HEK293 (cell line): ENCODE data around the gene ACTG1.

ENCODE experiments used
- GLI4 ChIP-seq: fragments of 450-650 bp; formaldehyde crosslinking; IDR thresholded peaks from 2 replicates; pipeline ENCODE4 v1.5.1; 2016; ENCODE audit warnings: missing biosample characterization, missing genetic modification characterization
- GLIS2 ChIP-seq: fragments of 450-650 bp; formaldehyde crosslinking; IDR thresholded peaks from 2 replicates; pipeline ENCODE4 v1.5.1; 2016; ENCODE audit warnings: missing biosample characterization, missing genetic modification characterization
- KLF7 ChIP-seq: fragments of 450-650 bp; formaldehyde crosslinking; IDR thresholded peaks from 2 replicates; pipeline ENCODE4 v1.5.1; 2016; ENCODE audit warnings: missing biosample characterization, missing genetic modification characterization, borderline replicate concordance
- MZF1 ChIP-seq: fragments of 450-650 bp; formaldehyde crosslinking; IDR thresholded peaks from 2 replicates; pipeline ENCODE4 v1.5.1; 2017; ENCODE audit warnings: missing biosample characterization, missing genetic modification characterization, borderline replicate concordance
- OVOL3 ChIP-seq: fragments of 450-650 bp; formaldehyde crosslinking; IDR thresholded peaks from 2 replicates; pipeline ENCODE4 v1.5.1; 2016; ENCODE audit warnings: missing biosample characterization, missing genetic modification characterization
- REPIN1 ChIP-seq: fragments of 450-650 bp; formaldehyde crosslinking; IDR thresholded peaks from 2 replicates; pipeline ENCODE4 v1.5.1; 2017; ENCODE audit warnings: missing biosample characterization, missing genetic modification characterization, low read depth
- ZBTB1 ChIP-seq: fragments of 450-650 bp; formaldehyde crosslinking; IDR thresholded peaks from 2 replicates; pipeline ENCODE4 v1.5.1; 2016; ENCODE audit warnings: missing biosample characterization, missing genetic modification characterization
- ZBTB20 ChIP-seq: fragments of 450-650 bp; formaldehyde crosslinking; IDR thresholded peaks from 2 replicates; pipeline ENCODE4 v1.5.1; 2016; ENCODE audit warnings: missing biosample characterization, missing genetic modification characterization
- ZBTB26 ChIP-seq: fragments of 450-650 bp; formaldehyde crosslinking; optimal IDR thresholded peaks from 2 replicates; pipeline ENCODE3; 2016; ENCODE audit warnings: missing biosample characterization, mild to moderate bottlenecking, missing genetic modification characterization
- ZFP3 ChIP-seq: fragments of 450-650 bp; formaldehyde crosslinking; IDR thresholded peaks from 2 replicates; pipeline ENCODE4 v1.5.1; 2016; ENCODE audit warnings: low read depth, missing biosample characterization, missing genetic modification characterization
- ZNF133 ChIP-seq: fragments of 450-650 bp; formaldehyde crosslinking; IDR thresholded peaks from 2 replicates; pipeline ENCODE4 v1.5.1; 2016; ENCODE audit warnings: missing biosample characterization, missing genetic modification characterization
- ZNF175 ChIP-seq: fragments of 450-650 bp; formaldehyde crosslinking; IDR thresholded peaks from 2 replicates; pipeline ENCODE4 v1.5.1; 2016; ENCODE audit warnings: missing biosample characterization, missing genetic modification characterization
- ZNF239 ChIP-seq: fragments of 450-650 bp; formaldehyde crosslinking; IDR thresholded peaks from 2 replicates; pipeline ENCODE4 v1.5.1; 2016; ENCODE audit warnings: missing biosample characterization, missing genetic modification characterization
- ZNF324 ChIP-seq: fragments of 450-650 bp; formaldehyde crosslinking; IDR thresholded peaks from 2 replicates; pipeline ENCODE4 v1.5.1; 2016; ENCODE audit warnings: missing biosample characterization, missing genetic modification characterization
- ZNF341 ChIP-seq: fragments of 450-650 bp; formaldehyde crosslinking; IDR thresholded peaks from 2 replicates; pipeline ENCODE4; 2016; ENCODE audit warnings: low read depth, missing biosample characterization, missing genetic modification characterization
- ZNF366 ChIP-seq: fragments of 450-650 bp; formaldehyde crosslinking; conservative IDR thresholded peaks from 2 replicates; pipeline ENCODE4 v1.5.1; 2016; ENCODE audit warnings: missing biosample characterization, missing genetic modification characterization
- ZNF394 ChIP-seq: fragments of 450-650 bp; formaldehyde crosslinking; IDR thresholded peaks from 2 replicates; pipeline ENCODE4 v1.5.1; 2016; ENCODE audit warnings: missing biosample characterization, missing genetic modification characterization, mild to moderate bottlenecking, moderate library complexity, borderline replicate concordance
- ZNF521 ChIP-seq: fragments of 450-650 bp; formaldehyde crosslinking; IDR thresholded peaks from 2 replicates; pipeline ENCODE4 v1.5.1; 2017; ENCODE audit warnings: missing biosample characterization, mild to moderate bottlenecking, missing genetic modification characterization
- ZNF549 ChIP-seq: fragments of 450-650 bp; IDR thresholded peaks from 2 replicates; pipeline ENCODE4 v1.5.1; 2018; ENCODE audit warnings: missing biosample characterization, missing genetic modification characterization, mild to moderate bottlenecking, inconsistent platforms, moderate library complexity
- ZNF560 ChIP-seq: fragments of 450-650 bp; formaldehyde crosslinking; IDR thresholded peaks from 2 replicates; pipeline ENCODE4 v1.5.1; 2017; ENCODE audit warnings: missing biosample characterization, missing genetic modification characterization, borderline replicate concordance
- ZNF623 ChIP-seq: fragments of 450-650 bp; formaldehyde crosslinking; IDR thresholded peaks from 2 replicates; pipeline ENCODE4 v1.5.1; 2016; ENCODE audit warnings: missing biosample characterization, missing genetic modification characterization
- ZNF660 ChIP-seq: fragments of 450-650 bp; IDR thresholded peaks from 2 replicates; pipeline ENCODE4 v1.5.1; 2018; ENCODE audit warnings: missing biosample characterization, mild to moderate bottlenecking, missing genetic modification characterization
- ZNF704 ChIP-seq: fragments of 450-650 bp; formaldehyde crosslinking; IDR thresholded peaks from 2 replicates; pipeline ENCODE4 v1.5.1; 2016; ENCODE audit warnings: missing biosample characterization, missing genetic modification characterization
- TF ChIP-seq, protein P1 (sequence below): fragments of 450-650 bp; formaldehyde crosslinking; IDR thresholded peaks from 2 replicates; pipeline ENCODE4 v1.5.0; 2017; ENCODE audit warnings: missing biosample characterization, missing genetic modification characterization, borderline replicate concordance
- TF ChIP-seq, protein P2 (sequence below): fragments of 450-650 bp; formaldehyde crosslinking; IDR thresholded peaks from 2 replicates; pipeline ENCODE4 v1.5.1; 2016; ENCODE audit warnings: missing biosample characterization, missing genetic modification characterization
- TF ChIP-seq, protein P3 (sequence below): fragments of 450-650 bp; IDR thresholded peaks from 2 replicates; pipeline ENCODE4 v1.5.1; 2018; ENCODE audit warnings: missing biosample characterization, mild to moderate bottlenecking, missing genetic modification characterization
- TF ChIP-seq, protein P4 (sequence below): fragments of 450-650 bp; formaldehyde crosslinking; IDR thresholded peaks from 2 replicates; pipeline ENCODE4 v1.5.1; 2016; ENCODE audit warnings: missing biosample characterization, missing genetic modification characterization
- TF ChIP-seq, protein P5 (sequence below): fragments of 450-650 bp; formaldehyde crosslinking; IDR thresholded peaks from 2 replicates; pipeline ENCODE4 v1.5.1; 2016; ENCODE audit warnings: missing biosample characterization, missing genetic modification characterization

ACTG1 gene

GRCh38 chr17:81511804-81512561 is 616 bp downstream of the ACTG1 start (continued):
- TF ChIP-seq ZNF704 (no peak), ZNF521 (tag by site-specific recombination) (no peak), ZNF239 (tag by site-specific recombination) (no peak), ZNF175 (tag by site-specific recombination) (no peak), ZFP3 (tag by site-specific recombination) (peak; percentile 80), GLI4 (tag by site-specific recombination) (no peak; the same call in 1 of the 2 replicates), REPIN1 (tag by site-specific recombination) (no peak), ZNF660 (tag by site-specific recombination) (no peak), MZF1 (tag by site-specific recombination) (no peak), ZNF560 (tag by site-specific recombination) (no peak), ZBTB1 (tag by site-specific recombination) (no peak), ZNF341 (tag by site-specific recombination) (no peak; the same call in 1 of the 2 replicates), ZNF366 (no peak), ZNF549 (tag by site-specific recombination) (no peak), OVOL3 (no peak), ZNF623 (tag by site-specific recombination) (peak; percentile 4; the same call in 1 of the 2 replicates), ZNF133 (tag by site-specific recombination) (no peak), GLIS2 (tag by site-specific recombination) (peak; percentile 74), ZBTB26 (tag by site-specific recombination) (peak; percentile 33), ZBTB20 (tag by site-specific recombination) (0 out of 2 replicates have a peak, but pooled peaks have one; percentile 14), KLF7 (tag by site-specific recombination) (no peak), ZNF324 (no peak), ZNF394 (tag by site-specific recombination) (no peak)
- TF ChIP-seq, protein P1, sequence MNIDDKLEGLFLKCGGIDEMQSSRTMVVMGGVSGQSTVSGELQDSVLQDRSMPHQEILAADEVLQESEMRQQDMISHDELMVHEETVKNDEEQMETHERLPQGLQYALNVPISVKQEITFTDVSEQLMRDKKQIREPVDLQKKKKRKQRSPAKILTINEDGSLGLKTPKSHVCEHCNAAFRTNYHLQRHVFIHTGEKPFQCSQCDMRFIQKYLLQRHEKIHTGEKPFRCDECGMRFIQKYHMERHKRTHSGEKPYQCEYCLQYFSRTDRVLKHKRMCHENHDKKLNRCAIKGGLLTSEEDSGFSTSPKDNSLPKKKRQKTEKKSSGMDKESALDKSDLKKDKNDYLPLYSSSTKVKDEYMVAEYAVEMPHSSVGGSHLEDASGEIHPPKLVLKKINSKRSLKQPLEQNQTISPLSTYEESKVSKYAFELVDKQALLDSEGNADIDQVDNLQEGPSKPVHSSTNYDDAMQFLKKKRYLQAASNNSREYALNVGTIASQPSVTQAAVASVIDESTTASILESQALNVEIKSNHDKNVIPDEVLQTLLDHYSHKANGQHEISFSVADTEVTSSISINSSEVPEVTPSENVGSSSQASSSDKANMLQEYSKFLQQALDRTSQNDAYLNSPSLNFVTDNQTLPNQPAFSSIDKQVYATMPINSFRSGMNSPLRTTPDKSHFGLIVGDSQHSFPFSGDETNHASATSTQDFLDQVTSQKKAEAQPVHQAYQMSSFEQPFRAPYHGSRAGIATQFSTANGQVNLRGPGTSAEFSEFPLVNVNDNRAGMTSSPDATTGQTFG, result no peak
- TF ChIP-seq, protein P2, sequence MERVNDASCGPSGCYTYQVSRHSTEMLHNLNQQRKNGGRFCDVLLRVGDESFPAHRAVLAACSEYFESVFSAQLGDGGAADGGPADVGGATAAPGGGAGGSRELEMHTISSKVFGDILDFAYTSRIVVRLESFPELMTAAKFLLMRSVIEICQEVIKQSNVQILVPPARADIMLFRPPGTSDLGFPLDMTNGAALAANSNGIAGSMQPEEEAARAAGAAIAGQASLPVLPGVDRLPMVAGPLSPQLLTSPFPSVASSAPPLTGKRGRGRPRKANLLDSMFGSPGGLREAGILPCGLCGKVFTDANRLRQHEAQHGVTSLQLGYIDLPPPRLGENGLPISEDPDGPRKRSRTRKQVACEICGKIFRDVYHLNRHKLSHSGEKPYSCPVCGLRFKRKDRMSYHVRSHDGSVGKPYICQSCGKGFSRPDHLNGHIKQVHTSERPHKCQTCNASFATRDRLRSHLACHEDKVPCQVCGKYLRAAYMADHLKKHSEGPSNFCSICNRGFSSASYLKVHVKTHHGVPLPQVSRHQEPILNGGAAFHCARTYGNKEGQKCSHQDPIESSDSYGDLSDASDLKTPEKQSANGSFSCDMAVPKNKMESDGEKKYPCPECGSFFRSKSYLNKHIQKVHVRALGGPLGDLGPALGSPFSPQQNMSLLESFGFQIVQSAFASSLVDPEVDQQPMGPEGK, result no peak; the same call in 1 of the 2 replicates
- TF ChIP-seq, protein P3, sequence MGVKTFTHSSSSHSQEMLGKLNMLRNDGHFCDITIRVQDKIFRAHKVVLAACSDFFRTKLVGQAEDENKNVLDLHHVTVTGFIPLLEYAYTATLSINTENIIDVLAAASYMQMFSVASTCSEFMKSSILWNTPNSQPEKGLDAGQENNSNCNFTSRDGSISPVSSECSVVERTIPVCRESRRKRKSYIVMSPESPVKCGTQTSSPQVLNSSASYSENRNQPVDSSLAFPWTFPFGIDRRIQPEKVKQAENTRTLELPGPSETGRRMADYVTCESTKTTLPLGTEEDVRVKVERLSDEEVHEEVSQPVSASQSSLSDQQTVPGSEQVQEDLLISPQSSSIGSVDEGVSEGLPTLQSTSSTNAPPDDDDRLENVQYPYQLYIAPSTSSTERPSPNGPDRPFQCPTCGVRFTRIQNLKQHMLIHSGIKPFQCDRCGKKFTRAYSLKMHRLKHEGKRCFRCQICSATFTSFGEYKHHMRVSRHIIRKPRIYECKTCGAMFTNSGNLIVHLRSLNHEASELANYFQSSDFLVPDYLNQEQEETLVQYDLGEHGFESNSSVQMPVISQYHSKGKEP, result no peak
- TF ChIP-seq, protein P4, sequence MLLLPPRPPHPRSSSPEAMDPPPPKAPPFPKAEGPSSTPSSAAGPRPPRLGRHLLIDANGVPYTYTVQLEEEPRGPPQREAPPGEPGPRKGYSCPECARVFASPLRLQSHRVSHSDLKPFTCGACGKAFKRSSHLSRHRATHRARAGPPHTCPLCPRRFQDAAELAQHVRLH (tag by site-specific recombination), result no peak
- TF ChIP-seq, protein P5, sequence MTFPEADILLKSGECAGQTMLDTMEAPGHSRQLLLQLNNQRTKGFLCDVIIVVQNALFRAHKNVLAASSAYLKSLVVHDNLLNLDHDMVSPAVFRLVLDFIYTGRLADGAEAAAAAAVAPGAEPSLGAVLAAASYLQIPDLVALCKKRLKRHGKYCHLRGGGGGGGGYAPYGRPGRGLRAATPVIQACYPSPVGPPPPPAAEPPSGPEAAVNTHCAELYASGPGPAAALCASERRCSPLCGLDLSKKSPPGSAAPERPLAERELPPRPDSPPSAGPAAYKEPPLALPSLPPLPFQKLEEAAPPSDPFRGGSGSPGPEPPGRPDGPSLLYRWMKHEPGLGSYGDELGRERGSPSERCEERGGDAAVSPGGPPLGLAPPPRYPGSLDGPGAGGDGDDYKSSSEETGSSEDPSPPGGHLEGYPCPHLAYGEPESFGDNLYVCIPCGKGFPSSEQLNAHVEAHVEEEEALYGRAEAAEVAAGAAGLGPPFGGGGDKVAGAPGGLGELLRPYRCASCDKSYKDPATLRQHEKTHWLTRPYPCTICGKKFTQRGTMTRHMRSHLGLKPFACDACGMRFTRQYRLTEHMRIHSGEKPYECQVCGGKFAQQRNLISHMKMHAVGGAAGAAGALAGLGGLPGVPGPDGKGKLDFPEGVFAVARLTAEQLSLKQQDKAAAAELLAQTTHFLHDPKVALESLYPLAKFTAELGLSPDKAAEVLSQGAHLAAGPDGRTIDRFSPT (tag by site-specific recombination), result peak; percentile 46
